ENCODE measurements around the gene PSMC5.

GRCh38 chr17:63828936-63829335, 1.7 kb downstream of the PSMC5 start:
- TF ChIP-seq, protein P1, sequence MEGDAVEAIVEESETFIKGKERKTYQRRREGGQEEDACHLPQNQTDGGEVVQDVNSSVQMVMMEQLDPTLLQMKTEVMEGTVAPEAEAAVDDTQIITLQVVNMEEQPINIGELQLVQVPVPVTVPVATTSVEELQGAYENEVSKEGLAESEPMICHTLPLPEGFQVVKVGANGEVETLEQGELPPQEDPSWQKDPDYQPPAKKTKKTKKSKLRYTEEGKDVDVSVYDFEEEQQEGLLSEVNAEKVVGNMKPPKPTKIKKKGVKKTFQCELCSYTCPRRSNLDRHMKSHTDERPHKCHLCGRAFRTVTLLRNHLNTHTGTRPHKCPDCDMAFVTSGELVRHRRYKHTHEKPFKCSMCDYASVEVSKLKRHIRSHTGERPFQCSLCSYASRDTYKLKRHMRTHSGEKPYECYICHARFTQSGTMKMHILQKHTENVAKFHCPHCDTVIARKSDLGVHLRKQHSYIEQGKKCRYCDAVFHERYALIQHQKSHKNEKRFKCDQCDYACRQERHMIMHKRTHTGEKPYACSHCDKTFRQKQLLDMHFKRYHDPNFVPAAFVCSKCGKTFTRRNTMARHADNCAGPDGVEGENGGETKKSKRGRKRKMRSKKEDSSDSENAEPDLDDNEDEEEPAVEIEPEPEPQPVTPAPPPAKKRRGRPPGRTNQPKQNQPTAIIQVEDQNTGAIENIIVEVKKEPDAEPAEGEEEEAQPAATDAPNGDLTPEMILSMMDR (IDR thresholded peaks at IDR 0.05 in 8 of 11, conservative IDR thresholded peaks at IDR 0.05 in 3 of 11) = no peak
- no peak for TF ChIP-seq POLR2A (IDR thresholded peaks at IDR 0.05)

All from spleen (tissue), 7 donors.